ENCODE results near the gene MYRF.

The MYRF gene

GRCh38 chr11:61742391-61742790 lies 10.0 kb upstream of the MYRF start:
- Histone ChIP-seq H3K27ac (no peak overlapping the region), H3K36me3 (peaks cover 0 to 68% (median 7%) of the 10 kb centered on the region in 3 donors), H3K27me3 (no peaks in the 10 kb centered on the region), H3K4me1 (no peaks in the 10 kb centered on the region), H3K9me3 (no peaks in the 10 kb centered on the region), H3K4me3 (no peak overlapping the region)
- peak in 1 of 2 donors; percentile 31 for DNase-seq
- intact Hi-C loops (cut with DNase I; ENCODE audit: low total_unique reads): no loop called here
- TF ChIP-seq CTCF (IDR thresholded peaks at IDR 0.05): no peak

- Histone ChIP-seq H3K27ac (no peak overlapping the region), H3K4me3 (no peak overlapping the region), H3K36me3 (peaks cover 0 to 56% (median 7%) of the 10 kb centered on the region in 3 donors), H3K4me1 (peaks cover 0 to 5% (median 0%) of the 10 kb centered on the region in 4 donors), H3K27me3 (peaks cover 0 to 3% of the 10 kb centered on the region in 2 donors), H3K9me3 (no peaks in the 10 kb centered on the region)
- TF ChIP-seq CTCF (IDR thresholded peaks at IDR 0.05): no peak
- DNase-seq: no peak
- intact Hi-C loops (cut with DNase I; ENCODE audit: low total_unique reads): no loop called here
Observed at GRCh38 chr11:61743486-61744095, 8.8 kb upstream of the MYRF start.

- no peak overlapping the region for H3K4me3 ChIP-seq
- no peak overlapping the region for H3K27ac ChIP-seq
- H3K36me3 ChIP-seq: peaks cover 0 to 51% (median 7%) of the 10 kb centered on the region in 3 donors
- DNase-seq: no peak
- peaks cover 0 to 3% of the 10 kb centered on the region in 2 donors for H3K27me3 ChIP-seq
- no peaks in the 10 kb centered on the region for H3K9me3 ChIP-seq
- peaks cover 0 to 5% (median 0%) of the 10 kb centered on the region in 4 donors for H3K4me1 ChIP-seq
- intact Hi-C loops (cut with DNase I; ENCODE audit: low total_unique reads): no loop called here
- TF ChIP-seq CTCF (IDR thresholded peaks at IDR 0.05): no peak
Observed at GRCh38 chr11:61744181-61744580, 8.3 kb upstream of the MYRF start.

- H3K36me3 ChIP-seq: peaks cover 0 to 46% (median 7%) of the 10 kb centered on the region in 3 donors
- no peak overlapping the region for H3K27ac ChIP-seq
- no peaks in the 10 kb centered on the region for H3K9me3 ChIP-seq
- no peak for TF ChIP-seq CTCF (IDR thresholded peaks at IDR 0.05)
- peaks cover 0 to 5% (median 0%) of the 10 kb centered on the region in 4 donors for H3K4me1 ChIP-seq
- intact Hi-C loops (cut with DNase I; ENCODE audit: low total_unique reads): no loop called here
- DNase-seq: no peak
- peaks cover 0 to 6% of the 10 kb centered on the region in 2 donors for H3K27me3 ChIP-seq
- no peak overlapping the region for H3K4me3 ChIP-seq
Observed at GRCh38 chr11:61744609-61745156, 7.8 kb upstream of the MYRF start.

GRCh38 chr11:61745781-61746441 lies 6.5 kb upstream of the MYRF start:
- H3K36me3 ChIP-seq: peaks cover 0 to 34% (median 7%) of the 10 kb centered on the region in 3 donors
- intact Hi-C loops (cut with DNase I; ENCODE audit: low total_unique reads): no loop called here
- H3K4me3 ChIP-seq: no peak overlapping the region
- no peak for DNase-seq
- H3K4me1 ChIP-seq: peaks cover 0 to 5% (median 0%) of the 10 kb centered on the region in 4 donors
- H3K9me3 ChIP-seq: no peaks in the 10 kb centered on the region
- H3K27ac ChIP-seq: no peak overlapping the region
- no peak for TF ChIP-seq CTCF (IDR thresholded peaks at IDR 0.05)
- H3K27me3 ChIP-seq: peaks cover 0 to 18% of the 10 kb centered on the region in 2 donors

Data from tibial artery (tissue), 4 donors.